IMR-90 (cell line): ENCODE measurements around the gene C16orf89. TPM values are rescaled to one million over a fixed set of nuclear protein-coding genes. Genes with fewer than 3 reads are reported as not detected.

Experiments
- ATAC-seq: fragments of 200-7000 bp; cut with Tn5 transposase; 2 replicates; pipeline ENCODE4 v1.9.1; 2020; ENCODE audit warnings: low read depth, mild to moderate bottlenecking, moderate library complexity
- BruUV-seq: library from RNA; stranded (reverse); fragments of 400-500 nt; replicated peaks from 2 replicates; lab custom pipeline; 2021; lab: Mats Ljungman, UMichigan
- CTCF ChIA-PET: fragments of 300-600 bp; formaldehyde crosslinking; extraction: SDS; loops from one replicate; lab custom pipeline; 2021; ENCODE audit warnings: antibody characterized with exemption; lab: Yijun Ruan, JAX
- POLR2A ChIA-PET: fragments of 300-600 bp; sonication (Branson Sonifier 250); formaldehyde crosslinking; loops from one replicate; lab custom pipeline; 2022; ENCODE audit warnings: antibody characterized with exemption; ENCODE audit not compliant: unreplicated experiment; lab: Charles Lee
- DNase-seq: peaks from one replicate; pipeline ENCODE4 v3.0.0; 2013
- H2AFZ ChIP-seq: replicated peaks from 2 replicates; pipeline ENCODE3; 2013; ENCODE audit warnings: low read length, mild to moderate bottlenecking; ENCODE audit not compliant: poor library complexity
- H2AK5ac ChIP-seq: 2 replicates; pipeline ENCODE4 v1.6.1; 2013; ENCODE audit warnings: low read depth, low read length, inconsistent platforms
- H2AK9ac ChIP-seq: replicated peaks from 2 replicates; pipeline ENCODE3; 2013; ENCODE audit warnings: mild to moderate bottlenecking, low read depth, low read length, moderate library complexity; ENCODE audit not compliant: poor library complexity
- H2BK120ac ChIP-seq: 2 replicates; pipeline ENCODE4 v1.6.1; 2013; ENCODE audit warnings: low read depth, low read length, inconsistent platforms
- H2BK15ac ChIP-seq: 3 replicates; pipeline ENCODE4 v1.6.1; 2013; ENCODE audit warnings: low read depth, low read length, inconsistent platforms
- H2BK20ac ChIP-seq: 2 replicates; pipeline ENCODE4 v1.6.1; 2013; ENCODE audit warnings: low read depth, mild to moderate bottlenecking, inconsistent platforms, low read length, moderate library complexity
- H2BK5ac ChIP-seq: 2 replicates; pipeline ENCODE4 v1.6.1; 2013; ENCODE audit warnings: mild to moderate bottlenecking, low read depth, low read length, inconsistent platforms; ENCODE audit not compliant: poor library complexity, severe bottlenecking
- H3K14ac ChIP-seq: replicated peaks from 2 replicates; pipeline ENCODE4 v1.6.1; 2013; ENCODE audit warnings: low read depth, low read length, inconsistent platforms
- H3K18ac ChIP-seq: 2 replicates; pipeline ENCODE4 v1.6.1; 2013; ENCODE audit warnings: low read depth, low read length, control low read depth
- H3K23ac ChIP-seq: 2 replicates; pipeline ENCODE4 v1.6.1; 2013; ENCODE audit warnings: low read depth, low read length, inconsistent platforms
- H3K27ac ChIP-seq: 2 replicates; pipeline ENCODE4 v1.5.1; 2013; ENCODE audit warnings: mild to moderate bottlenecking, control low read depth, low read length; ENCODE audit not compliant: insufficient read depth
- H3K27me3 ChIP-seq: 2 replicates; pipeline ENCODE4 v1.6.1; 2013; ENCODE audit warnings: low read length; ENCODE audit not compliant: control insufficient read depth, insufficient read depth
- H3K36me3 ChIP-seq: 2 replicates; pipeline ENCODE4 v1.6.1; 2013; ENCODE audit warnings: low read length, mixed read lengths; ENCODE audit not compliant: control insufficient read depth, insufficient read depth
- H3K4ac ChIP-seq: 2 replicates; pipeline ENCODE4 v1.6.1; 2013; ENCODE audit warnings: low read depth, low read length, inconsistent platforms
- H3K4me1 ChIP-seq: 2 replicates; pipeline ENCODE4 v1.6.1; 2013; ENCODE audit warnings: low read length, mixed read lengths; ENCODE audit not compliant: control insufficient read depth, insufficient read depth
- H3K4me2 ChIP-seq: 2 replicates; pipeline ENCODE4 v1.6.1; 2013; ENCODE audit warnings: low read depth, mild to moderate bottlenecking, control low read depth, low read length, moderate library complexity
- H3K4me3 ChIP-seq: 2 replicates; pipeline ENCODE4 v1.5.1; 2013; ENCODE audit warnings: low read depth, mild to moderate bottlenecking, control low read depth, low read length, moderate library complexity; ENCODE audit not compliant: insufficient read depth
- H3K56ac ChIP-seq: 2 replicates; pipeline ENCODE4 v1.6.1; 2013; ENCODE audit warnings: low read length, inconsistent platforms; ENCODE audit not compliant: insufficient read depth; ENCODE audit errors: extremely low read depth
- H3K79me1 ChIP-seq, 2 experiments: 2 replicates each; pipeline ENCODE4 v1.6.1; 2013; ENCODE audit warnings: low read length in 2 of 2, inconsistent platforms in 1 of 2, low read depth in 1 of 2
- H3K9ac ChIP-seq: 2 replicates; pipeline ENCODE4 v1.6.1; 2013; ENCODE audit warnings: low read depth, low read length, control low read depth
- H3K9me1 ChIP-seq: 2 replicates; pipeline ENCODE4 v1.6.1; 2013; ENCODE audit warnings: low read length, inconsistent platforms; ENCODE audit not compliant: insufficient read depth
- H3K9me3 ChIP-seq: 2 replicates; pipeline ENCODE4 v1.6.1; 2013; ENCODE audit warnings: low read length; ENCODE audit not compliant: control insufficient read depth, insufficient read depth
- H4K20me1 ChIP-seq: 2 replicates; pipeline ENCODE4 v1.6.1; 2013; ENCODE audit warnings: low read length, inconsistent platforms; ENCODE audit not compliant: insufficient read depth
- H4K5ac ChIP-seq: 2 replicates; pipeline ENCODE4 v1.6.1; 2013; ENCODE audit warnings: mild to moderate bottlenecking, low read depth, low read length, control low read depth
- H4K8ac ChIP-seq, 2 experiments: 2 replicates each; pipeline ENCODE4 v1.6.1; 2013; ENCODE audit warnings: low read depth in 2 of 2, low read length in 2 of 2, control low read depth in 1 of 2, inconsistent platforms in 1 of 2
- H4K91ac ChIP-seq: 2 replicates; pipeline ENCODE4 v1.6.1; 2013; ENCODE audit warnings: low read depth, low read length, inconsistent platforms; ENCODE audit not compliant: insufficient read depth
- BHLHE40 ChIP-seq: fragments of 150-350 bp; IDR thresholded peaks from 2 replicates; pipeline ENCODE4 v1.6.1; 2016; ENCODE audit warnings: mild to moderate bottlenecking, low read depth, low read length
- CEBPB ChIP-seq: IDR thresholded peaks from 2 replicates; pipeline ENCODE4 v1.6.1; 2012; ENCODE audit warnings: low read depth, low read length, improper control_type of control experiment
- CHD1 ChIP-seq: IDR thresholded peaks from 2 replicates; pipeline ENCODE4 v1.6.1; 2012; ENCODE audit warnings: low read depth, low read length, improper control_type of control experiment
- ELK1 ChIP-seq: fragments of 150-350 bp; IDR thresholded peaks from 2 replicates; pipeline ENCODE4 v1.6.1; 2016; ENCODE audit warnings: low read depth, mild to moderate bottlenecking, low read length, moderate library complexity, borderline replicate concordance
- FOS ChIP-seq: fragments of 150-350 bp; IDR thresholded peaks from 2 replicates; pipeline ENCODE4 v1.6.1; 2016; ENCODE audit warnings: low read depth, low read length
- MAFK ChIP-seq: IDR thresholded peaks from 2 replicates; pipeline ENCODE4 v1.6.1; 2012; ENCODE audit warnings: low read depth, low read length, improper control_type of control experiment
- MAZ ChIP-seq: IDR thresholded peaks from 2 replicates; pipeline ENCODE4 v1.6.1; 2012; ENCODE audit warnings: low read depth, mild to moderate bottlenecking, low read length, improper control_type of control experiment, moderate library complexity, borderline replicate concordance
- NFE2L2 ChIP-seq: fragments of 150-350 bp; IDR thresholded peaks from 2 replicates; pipeline ENCODE4 v1.6.1; 2016; ENCODE audit warnings: low read depth, mild to moderate bottlenecking, low read length
- POLR2A ChIP-seq: IDR thresholded peaks from 2 replicates; pipeline ENCODE4 v1.6.1; 2012; ENCODE audit warnings: mild to moderate bottlenecking, low read depth, low read length
- RAD21 ChIP-seq: IDR thresholded peaks from 2 replicates; pipeline ENCODE4 v1.6.1; 2012; ENCODE audit warnings: low read length, improper control_type of control experiment
- RCOR1 ChIP-seq: IDR thresholded peaks from 2 replicates; pipeline ENCODE4 v1.6.1; 2012; ENCODE audit warnings: mild to moderate bottlenecking, low read length, improper control_type of control experiment; ENCODE audit not compliant: insufficient replicate concordance
- RFX5 ChIP-seq: IDR thresholded peaks from 2 replicates; pipeline ENCODE4 v1.8.0; 2012; ENCODE audit warnings: low read depth, mild to moderate bottlenecking, low read length, moderate library complexity
- SMC3 ChIP-seq: fragments of 150-350 bp; IDR thresholded peaks from 2 replicates; pipeline ENCODE4 v1.6.1; 2016; ENCODE audit warnings: low read depth, mild to moderate bottlenecking, antibody characterized with exemption, low read length, moderate library complexity
- WGBS, 2 experiments: methylation state at CpG; one replicate each; pipeline versions ENCODE4 v1.1.5 to v1.1.7; 2013; ENCODE audit warnings: missing lambda C conversion rate in 2 of 2; ENCODE audit not compliant: insufficient read length in 1 of 2; ENCODE audit errors: extremely low coverage in 2 of 2; 5-methylcytosine and 5-hydroxymethylcytosine counted together
- dilution Hi-C: fragments of 300-500 bp; cut with HindIII; formaldehyde crosslinking; loops from one replicate; pipeline ENCODE4 v1.14.3; 2018; ENCODE audit warnings: low sequenced_read_pairs; ENCODE audit not compliant: unreplicated experiment
- in situ Hi-C: fragments of 300-500 bp; cut with MboI; formaldehyde crosslinking; loops from 3 replicates; pipeline ENCODE4 v1.14.3; 2019; ENCODE audit warnings: low sequenced_read_pairs, inconsistent platforms, mixed read lengths
- intact Hi-C: fragments of 100-400 bp; cut with micrococcal nuclease; formaldehyde crosslinking; loops from 2 replicates; pipeline ENCODE4 v1.10.0; 2022
- polyA plus RNA-seq, 3 experiments: library from polyadenylated mRNA; depleted of rRNA; stranded (reverse); fragments of >200 nt; gene quantifications; 2 replicates each; pipeline ENCODE4 v1.2.3, GENCODE V29; 2012; ENCODE audit warnings: low replicate concordance in 1 of 3
- total RNA-seq: library from RNA; depleted of rRNA; stranded (reverse); fragments of >200 nt; gene quantifications from 2 replicates; pipeline ENCODE4 v1.2.3, GENCODE V29; 2012
- TF ChIP-seq, protein P1 (sequence below): conservative IDR thresholded peaks from 2 replicates; pipeline ENCODE4 v1.5.1; 2012; ENCODE audit warnings: mild to moderate bottlenecking, low read depth, low read length, improper control_type of control experiment
- TF ChIP-seq, protein P2 (sequence below): fragments of 150-350 bp; IDR thresholded peaks from 2 replicates; pipeline ENCODE4 v1.6.1; 2017; ENCODE audit warnings: mild to moderate bottlenecking, antibody characterized with exemption, low read length, low read depth

C16orf89 gene
- total and polyA plus RNA-seq, 2 of the 4 experiments (the other 2 are of a cell fraction) = 0.17 to 0.18 TPM

DNA sequence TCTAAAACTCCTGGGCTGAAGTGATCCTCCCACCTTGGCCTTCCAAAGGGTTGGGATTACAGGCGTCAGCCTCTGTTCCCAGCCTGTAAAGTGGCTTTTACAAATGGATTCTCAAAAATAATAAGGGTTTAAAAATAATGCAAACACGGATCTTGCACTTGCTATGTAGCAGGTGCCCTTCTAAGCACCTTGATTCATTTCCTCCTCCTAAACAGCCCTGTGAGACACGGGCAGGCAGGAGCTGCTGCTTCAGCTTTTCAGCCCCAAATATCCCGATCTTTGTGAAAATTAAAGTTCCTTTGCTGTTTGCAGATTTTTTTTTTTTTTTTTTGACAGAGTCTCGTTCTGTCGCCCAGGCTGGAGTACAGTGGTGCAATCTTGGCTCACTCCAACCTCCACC lies 63.8 kb downstream of the C16orf89 start:
- no peak overlapping the region for H3K14ac ChIP-seq
- ChIA-PET POLR2A (no interaction called here), CTCF (no interaction called here)
- DNase-seq = no peak
- no peak overlapping the region for H4K5ac ChIP-seq
- H2AFZ ChIP-seq = no peak overlapping the region
- H2BK15ac ChIP-seq = no peak overlapping the region
- no peak for ATAC-seq
- H3K27me3 ChIP-seq = peaks cover 8% of the 10 kb centered on the region; the same call in 1 of the 2 replicates
- H3K36me3 ChIP-seq = no peaks in the 10 kb centered on the region
- no peak overlapping the region for H2BK20ac ChIP-seq
- H2BK5ac ChIP-seq = no peak overlapping the region
- H2AK9ac ChIP-seq = no peak overlapping the region
- no CpG with 5 or more reads among the region's 6 CpGs for WGBS, 2 experiments
- H3K18ac ChIP-seq = no peak overlapping the region
- H3K27ac ChIP-seq = no peak overlapping the region
- no peak overlapping the region for H3K23ac ChIP-seq
- no peak overlapping the region for H3K4me3 ChIP-seq
- H3K9me1 ChIP-seq = no peaks in the 10 kb centered on the region
- no peak overlapping the region for H3K9ac ChIP-seq
- no peak overlapping the region for H2AK5ac ChIP-seq
- intact Hi-C loops = no loop called here
- no peaks in the 10 kb centered on the region for H3K79me1 ChIP-seq
- H4K91ac ChIP-seq = no peak overlapping the region
- dilution Hi-C loops = no loop called here
- no peaks in the 10 kb centered on the region for H4K20me1 ChIP-seq
- H3K4me2 ChIP-seq = no peak overlapping the region
- no peak overlapping the region for H3K56ac ChIP-seq
- no peak for TF ChIP-seq POLR2A
- no peak for TF ChIP-seq MAFK
- TF ChIP-seq CEBPB = no peak
- TF ChIP-seq, protein P1, sequence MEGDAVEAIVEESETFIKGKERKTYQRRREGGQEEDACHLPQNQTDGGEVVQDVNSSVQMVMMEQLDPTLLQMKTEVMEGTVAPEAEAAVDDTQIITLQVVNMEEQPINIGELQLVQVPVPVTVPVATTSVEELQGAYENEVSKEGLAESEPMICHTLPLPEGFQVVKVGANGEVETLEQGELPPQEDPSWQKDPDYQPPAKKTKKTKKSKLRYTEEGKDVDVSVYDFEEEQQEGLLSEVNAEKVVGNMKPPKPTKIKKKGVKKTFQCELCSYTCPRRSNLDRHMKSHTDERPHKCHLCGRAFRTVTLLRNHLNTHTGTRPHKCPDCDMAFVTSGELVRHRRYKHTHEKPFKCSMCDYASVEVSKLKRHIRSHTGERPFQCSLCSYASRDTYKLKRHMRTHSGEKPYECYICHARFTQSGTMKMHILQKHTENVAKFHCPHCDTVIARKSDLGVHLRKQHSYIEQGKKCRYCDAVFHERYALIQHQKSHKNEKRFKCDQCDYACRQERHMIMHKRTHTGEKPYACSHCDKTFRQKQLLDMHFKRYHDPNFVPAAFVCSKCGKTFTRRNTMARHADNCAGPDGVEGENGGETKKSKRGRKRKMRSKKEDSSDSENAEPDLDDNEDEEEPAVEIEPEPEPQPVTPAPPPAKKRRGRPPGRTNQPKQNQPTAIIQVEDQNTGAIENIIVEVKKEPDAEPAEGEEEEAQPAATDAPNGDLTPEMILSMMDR = no peak
- TF ChIP-seq RAD21 = no peak
- no peak for TF ChIP-seq FOS
- no peak for TF ChIP-seq SMC3
- TF ChIP-seq MAZ = no peak
- no peak for TF ChIP-seq RFX5
- TF ChIP-seq CHD1 = no peak
- TF ChIP-seq NFE2L2 = no peak
- no peak for TF ChIP-seq BHLHE40
- TF ChIP-seq ELK1 = no peak
- no peak for TF ChIP-seq RCOR1
- TF ChIP-seq, protein P2, sequence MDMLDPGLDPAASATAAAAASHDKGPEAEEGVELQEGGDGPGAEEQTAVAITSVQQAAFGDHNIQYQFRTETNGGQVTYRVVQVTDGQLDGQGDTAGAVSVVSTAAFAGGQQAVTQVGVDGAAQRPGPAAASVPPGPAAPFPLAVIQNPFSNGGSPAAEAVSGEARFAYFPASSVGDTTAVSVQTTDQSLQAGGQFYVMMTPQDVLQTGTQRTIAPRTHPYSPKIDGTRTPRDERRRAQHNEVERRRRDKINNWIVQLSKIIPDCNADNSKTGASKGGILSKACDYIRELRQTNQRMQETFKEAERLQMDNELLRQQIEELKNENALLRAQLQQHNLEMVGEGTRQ = no peak
- no peak overlapping the region for H2BK120ac ChIP-seq
- no peaks in the 10 kb centered on the region for H3K4me1 ChIP-seq
- BruUV-seq = no TSS peak
- H4K8ac ChIP-seq = no peak overlapping the region
- in situ Hi-C loops = no loop called here
- H3K9me3 ChIP-seq = no peaks in the 10 kb centered on the region
- H3K4ac ChIP-seq = no peak overlapping the region
